Esophagus squamous epithelium (tissue), 4 donors: ENCODE results near the gene LPAR2.

Experiments
- CTCF ChIP-seq, 6 experiments: fragments of 450-650 bp in 4 of 6; fragments of 200-600 bp in 2 of 6; sonication (generic) in 2 of 6; IDR thresholded peaks; one replicate each; pipeline ENCODE4 v1.5.1; 2016 to 2019; ENCODE audit warnings: antibody characterized with exemption in 6 of 6, mild to moderate bottlenecking in 4 of 6, moderate library complexity in 4 of 6
- POLR2A ChIP-seq, 4 donors: fragments of 450-650 bp; IDR thresholded peaks; one replicate each; pipeline ENCODE4 v1.6.1; 2017; ENCODE audit warnings: antibody characterized with exemption in 4 of 4, mild to moderate bottlenecking in 4 of 4, moderate library complexity in 3 of 4

- no peak for TF ChIP-seq CTCF (IDR thresholded peaks at IDR 0.05)
- no peak for TF ChIP-seq POLR2A (IDR thresholded peaks at IDR 0.05)
These were observed 40.2 kb downstream of the LPAR2 start for GRCh38 chr19:19587771-19588170.
